ENCODE data around the gene SLC25A42. TPM values are rescaled to one million over a fixed set of nuclear protein-coding genes. Genes with fewer than 3 reads are reported as not detected.

The SLC25A42 gene
- total and polyA plus RNA-seq, 2 of the 4 experiments (the other 2 are of a cell fraction): 2.0 to 9.9 TPM

GRCh38 chr19:19050104-19050503, 13.7 kb upstream of the SLC25A42 start:
- ChIA-PET POLR2A (ENCODE audit: unreplicated experiment) (no interaction called here), CTCF (no interaction called here)
- Histone ChIP-seq H3K9me3 (ENCODE audit: control insufficient read depth, insufficient read depth, low read length) (no peaks in the 10 kb centered on the region), H3K27ac (ENCODE audit: insufficient read depth, low read length) (no peak overlapping the region), H4K5ac (ENCODE audit: low read depth, low read length) (no peak overlapping the region), H3K23ac (ENCODE audit: low read depth, low read length) (no peak overlapping the region), H3K14ac (replicated peaks; ENCODE audit: low read depth, low read length) (no peak overlapping the region), H2AK9ac (replicated peaks; ENCODE audit: low read depth, low read length, poor library complexity) (no peak overlapping the region), H2AFZ (replicated peaks; ENCODE audit: low read length, poor library complexity) (no peak overlapping the region), H3K36me3 (ENCODE audit: control insufficient read depth, insufficient read depth, low read length) (peaks cover 48% of the 10 kb centered on the region), H3K79me1 (ENCODE audit: low read depth in 1 of 2, low read length in 2 of 2) (peaks cover 0 to 19% of the 10 kb centered on the region in 2 experiments; a peak in 1 of 4 replicates), H3K9ac (ENCODE audit: low read depth, low read length) (no peak overlapping the region), H3K56ac (ENCODE audit: extremely low read depth, insufficient read depth, low read length) (no peak overlapping the region), H2AK5ac (ENCODE audit: low read depth, low read length) (no peak overlapping the region), H4K91ac (ENCODE audit: insufficient read depth, low read depth, low read length) (no peak overlapping the region), H2BK15ac (ENCODE audit: low read depth, low read length) (no peak overlapping the region), H3K27me3 (ENCODE audit: control insufficient read depth, insufficient read depth, low read length) (no peaks in the 10 kb centered on the region), H2BK120ac (ENCODE audit: low read depth, low read length) (no peak overlapping the region), H2BK5ac (ENCODE audit: low read depth, low read length, poor library complexity, severe bottlenecking) (no peak overlapping the region), H2BK20ac (ENCODE audit: low read depth, low read length) (no peak overlapping the region), H3K4me3 (ENCODE audit: insufficient read depth, low read depth, low read length) (no peak overlapping the region), H4K8ac (ENCODE audit: low read depth in 2 of 2, low read length in 2 of 2) (no peak overlapping the region), H3K9me1 (ENCODE audit: insufficient read depth, low read length) (no peaks in the 10 kb centered on the region; the same call in 1 of the 2 replicates), H3K4me2 (ENCODE audit: low read depth, low read length) (no peak overlapping the region), H4K20me1 (ENCODE audit: insufficient read depth, low read length) (no peaks in the 10 kb centered on the region; the same call in 1 of the 2 replicates), H3K18ac (ENCODE audit: low read depth, low read length) (no peak overlapping the region), H3K4me1 (ENCODE audit: control insufficient read depth, insufficient read depth, low read length) (no peaks in the 10 kb centered on the region), H3K4ac (ENCODE audit: low read depth, low read length) (no peak overlapping the region)
- no peak for ATAC-seq (ENCODE audit: low read depth)
- BruUV-seq (replicated peaks): no TSS peak
- intact Hi-C loops (cut with micrococcal nuclease): no loop called here
- dilution Hi-C loops (cut with HindIII; ENCODE audit: low sequenced_read_pairs, unreplicated experiment): no loop called here
- in situ Hi-C loops (cut with MboI; ENCODE audit: low sequenced_read_pairs): no loop called here
- TF ChIP-seq RFX5 (IDR thresholded peaks at IDR 0.05; ENCODE audit: low read depth, low read length) (no peak), CEBPB (IDR thresholded peaks at IDR 0.05; ENCODE audit: low read depth, low read length) (no peak)
- TF ChIP-seq, protein P1, sequence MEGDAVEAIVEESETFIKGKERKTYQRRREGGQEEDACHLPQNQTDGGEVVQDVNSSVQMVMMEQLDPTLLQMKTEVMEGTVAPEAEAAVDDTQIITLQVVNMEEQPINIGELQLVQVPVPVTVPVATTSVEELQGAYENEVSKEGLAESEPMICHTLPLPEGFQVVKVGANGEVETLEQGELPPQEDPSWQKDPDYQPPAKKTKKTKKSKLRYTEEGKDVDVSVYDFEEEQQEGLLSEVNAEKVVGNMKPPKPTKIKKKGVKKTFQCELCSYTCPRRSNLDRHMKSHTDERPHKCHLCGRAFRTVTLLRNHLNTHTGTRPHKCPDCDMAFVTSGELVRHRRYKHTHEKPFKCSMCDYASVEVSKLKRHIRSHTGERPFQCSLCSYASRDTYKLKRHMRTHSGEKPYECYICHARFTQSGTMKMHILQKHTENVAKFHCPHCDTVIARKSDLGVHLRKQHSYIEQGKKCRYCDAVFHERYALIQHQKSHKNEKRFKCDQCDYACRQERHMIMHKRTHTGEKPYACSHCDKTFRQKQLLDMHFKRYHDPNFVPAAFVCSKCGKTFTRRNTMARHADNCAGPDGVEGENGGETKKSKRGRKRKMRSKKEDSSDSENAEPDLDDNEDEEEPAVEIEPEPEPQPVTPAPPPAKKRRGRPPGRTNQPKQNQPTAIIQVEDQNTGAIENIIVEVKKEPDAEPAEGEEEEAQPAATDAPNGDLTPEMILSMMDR (conservative IDR thresholded peaks at IDR 0.05; ENCODE audit: low read depth, low read length): no peak
- no peak for DNase-seq
- 100% methylated on average over 1 of the region's 4 CpGs; no CpG with 5 or more reads in 1 of the 2 experiments for WGBS, 2 experiments (ENCODE audit: extremely low coverage in 2 of 2, insufficient read length in 1 of 2)
